Upper lobe of left lung (tissue), 4 donors: Measurements from ENCODE around the gene POLR1D.

Experiments used
- CTCF ChIP-seq, 6 experiments: fragments of 450-650 bp in 4 of 6; fragments of 200-600 bp in 2 of 6; sonication (generic) in 2 of 6; IDR thresholded peaks; one replicate each; pipeline ENCODE4 v1.5.1; 2016 to 2019; ENCODE audit warnings: antibody characterized with exemption in 6 of 6
- EP300 ChIP-seq, 4 donors: sonication (generic); formaldehyde crosslinking; IDR thresholded peaks; one replicate each; pipeline ENCODE4 v1.5.1; 2017; ENCODE audit warnings: antibody characterized with exemption in 4 of 4, control low read depth in 2 of 4
- POLR2A ChIP-seq, 4 donors: fragments of 450-650 bp; IDR thresholded peaks; one replicate each; pipeline ENCODE4 v1.5.1; 2016 to 2017; ENCODE audit warnings: antibody characterized with exemption in 4 of 4, mild to moderate bottlenecking in 2 of 4

DNA sequence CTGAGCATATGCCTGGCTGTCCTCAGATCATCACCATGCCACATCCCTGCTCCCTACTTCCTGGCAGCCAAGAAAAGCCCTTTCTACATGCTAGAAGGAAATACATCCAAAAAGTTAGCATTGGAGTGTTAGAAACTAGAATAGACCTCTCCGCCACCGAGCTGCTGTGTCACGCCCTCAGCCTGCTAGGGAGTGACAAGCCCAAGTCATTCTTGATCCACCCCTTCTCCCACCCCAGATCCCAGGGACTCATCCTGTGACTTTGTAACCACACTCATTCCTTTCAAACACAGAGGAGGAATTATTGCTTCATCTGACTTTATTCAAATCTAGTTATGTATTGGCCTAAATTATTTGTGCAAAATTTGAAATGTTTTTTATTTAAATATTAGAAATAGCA, 45.3 kb downstream of the POLR1D start:
- TF ChIP-seq CTCF (IDR thresholded peaks at IDR 0.05) (no peak), EP300 (IDR thresholded peaks at IDR 0.05) (no peak), POLR2A (IDR thresholded peaks at IDR 0.05) (no peak)
